Measurements from ENCODE around the gene ASIC3.

- no peak for TF ChIP-seq CTCF (IDR thresholded peaks at IDR 0.05)
- no peak for TF ChIP-seq E2F6 (IDR thresholded peaks at IDR 0.05; ENCODE audit: borderline replicate concordance, low read depth)
- TF ChIP-seq CHD2 (IDR thresholded peaks at IDR 0.05; ENCODE audit: low read length, partially characterized antibody): no peak
- TF ChIP-seq POLR2A (IDR thresholded peaks at IDR 0.05; ENCODE audit: low read length): no peak
- TF ChIP-seq FOSL2 (IDR thresholded peaks at IDR 0.05): no peak
- no peak for TF ChIP-seq FOSL2 (CRISPR knock-in tag; IDR thresholded peaks at IDR 0.05)
- TF ChIP-seq RARB (CRISPR knock-in tag; IDR thresholded peaks at IDR 0.05): no peak
- TF ChIP-seq MAZ (IDR thresholded peaks at IDR 0.05; ENCODE audit: borderline replicate concordance, low read depth, low read length): no peak
- TF ChIP-seq REST (IDR thresholded peaks at IDR 0.05): no peak
- no peak for TF ChIP-seq CEBPB (IDR thresholded peaks at IDR 0.05)
- no peak for TF ChIP-seq JUN (IDR thresholded peaks at IDR 0.05)
- TF ChIP-seq SREBF2 (IDR thresholded peaks at IDR 0.05): no peak
- no peak for TF ChIP-seq ELK1 (IDR thresholded peaks at IDR 0.05; ENCODE audit: low read depth, low read length)
- no peak for TF ChIP-seq RCOR1 (IDR thresholded peaks at IDR 0.05; ENCODE audit: low read depth, low read length)
- TF ChIP-seq KDM1A (IDR thresholded peaks at IDR 0.05; ENCODE audit: low read depth): no peak
Measured at GRCh38 chr7:151006590-151007300, 41.6 kb upstream of the ASIC3 start.

All from A549 (cell line).